A673 (cell line): ENCODE data around the gene ANO3. TPM values are rescaled to one million over a fixed set of nuclear protein-coding genes. Genes with fewer than 3 reads are reported as not detected.

ENCODE experiments used
- BruUV-seq: library from RNA; stranded (reverse); fragments of 400-500 nt; replicated peaks from 2 replicates; lab custom pipeline; 2021; lab: Mats Ljungman, UMichigan
- CTCF ChIA-PET: fragments of 300-600 bp; sonication (Branson Sonifier 250); formaldehyde crosslinking; loops from one replicate; lab custom pipeline; 2022; ENCODE audit warnings: antibody characterized with exemption; lab: Charles Lee
- POLR2A ChIA-PET: fragments of 300-600 bp; sonication (Branson Sonifier 250); formaldehyde crosslinking; loops from one replicate; lab custom pipeline; 2022; ENCODE audit warnings: antibody characterized with exemption; ENCODE audit not compliant: low non-redundant PET; lab: Charles Lee
- DNase-seq: peaks from one replicate; pipeline ENCODE4 v3.0.0-alpha.2; 2015; ENCODE audit warnings: low spot score
- H3K27ac ChIP-seq: fragments of 200-600 bp; sonication (generic); 2 replicates; pipeline ENCODE4 v1.5.1; 2016; ENCODE audit warnings: mixed run types, low read depth, mild to moderate bottlenecking, mixed read lengths, antibody characterized with exemption, low read length; ENCODE audit not compliant: poor library complexity, severe bottlenecking
- H3K27me3 ChIP-seq: fragments of 200-600 bp; sonication (generic); replicated peaks from 2 replicates; pipeline ENCODE4 v1.6.1; 2017; ENCODE audit warnings: mixed run types, low read depth, mild to moderate bottlenecking, mixed read lengths, antibody characterized with exemption, low read length; ENCODE audit not compliant: insufficient read depth, poor library complexity
- H3K36me3 ChIP-seq: fragments of 200-600 bp; sonication (generic); 2 replicates; pipeline ENCODE4 v1.6.1; 2016; ENCODE audit warnings: mixed run types, mild to moderate bottlenecking, mixed read lengths, antibody characterized with exemption, low read length; ENCODE audit not compliant: insufficient read depth, poor library complexity, severe bottlenecking
- H3K4me1 ChIP-seq: fragments of 200-600 bp; sonication (generic); 2 replicates; pipeline ENCODE4 v1.6.1; 2017; ENCODE audit warnings: mixed run types, mild to moderate bottlenecking, mixed read lengths, antibody characterized with exemption, low read length; ENCODE audit not compliant: insufficient read depth, poor library complexity, severe bottlenecking
- H3K4me3 ChIP-seq: fragments of 200-600 bp; sonication (generic); 2 replicates; pipeline ENCODE4 v1.5.1; 2016; ENCODE audit warnings: low read depth, mixed run types, mild to moderate bottlenecking, mixed read lengths, low read length; ENCODE audit not compliant: poor library complexity, severe bottlenecking
- H3K9me3 ChIP-seq: fragments of 200-600 bp; sonication (generic); 2 replicates; pipeline ENCODE4 v1.6.1; 2016; ENCODE audit warnings: mixed run types, low read depth, mild to moderate bottlenecking, mixed read lengths, antibody characterized with exemption, low read length; ENCODE audit not compliant: poor library complexity, severe bottlenecking
- CTCF ChIP-seq: fragments of 300-800, 200-600 bp; sonication (generic); conservative IDR thresholded peaks from 2 replicates; pipeline ENCODE4 v1.5.1; 2017; ENCODE audit warnings: low read depth, mild to moderate bottlenecking, antibody characterized with exemption, low read length, moderate library complexity, mixed read lengths
- EZH2 ChIP-seq: fragments of 200-600 bp; sonication (generic); IDR thresholded peaks from 2 replicates; pipeline ENCODE4 v1.6.1; 2017; ENCODE audit warnings: borderline replicate concordance, low read depth, mild to moderate bottlenecking, mixed read lengths, antibody characterized with exemption, low read length; ENCODE audit not compliant: poor library complexity, severe bottlenecking
- intact Hi-C: fragments of 100-400 bp; cut with micrococcal nuclease; formaldehyde crosslinking; loops from one replicate; pipeline ENCODE4 v1.10.0; 2022; ENCODE audit not compliant: unreplicated experiment
- total RNA-seq: library from RNA; stranded (reverse); gene quantifications from 2 replicates; pipeline ENCODE4 v1.2.3, GENCODE V29; 2021

The ANO3 gene
- total RNA-seq, 1 experiment from 2014 or later: not detected

GRCh38 chr11:26483108-26483507, 151.2 kb downstream of the ANO3 start:
- H3K9me3 ChIP-seq: no peaks in the 10 kb centered on the region
- intact Hi-C loops: no loop called here
- no peaks in the 10 kb centered on the region for H3K36me3 ChIP-seq
- H3K27me3 ChIP-seq: no peaks in the 10 kb centered on the region
- DNase-seq: no peak
- BruUV-seq: no TSS peak
- TF ChIP-seq EZH2: no peak
- no peak for TF ChIP-seq CTCF
- H3K27ac ChIP-seq: no peak overlapping the region
- POLR2A ChIA-PET: no interaction called here
- H3K4me3 ChIP-seq: no peak overlapping the region
- H3K4me1 ChIP-seq: no peaks in the 10 kb centered on the region
- CTCF ChIA-PET: no interaction called here

DNA sequence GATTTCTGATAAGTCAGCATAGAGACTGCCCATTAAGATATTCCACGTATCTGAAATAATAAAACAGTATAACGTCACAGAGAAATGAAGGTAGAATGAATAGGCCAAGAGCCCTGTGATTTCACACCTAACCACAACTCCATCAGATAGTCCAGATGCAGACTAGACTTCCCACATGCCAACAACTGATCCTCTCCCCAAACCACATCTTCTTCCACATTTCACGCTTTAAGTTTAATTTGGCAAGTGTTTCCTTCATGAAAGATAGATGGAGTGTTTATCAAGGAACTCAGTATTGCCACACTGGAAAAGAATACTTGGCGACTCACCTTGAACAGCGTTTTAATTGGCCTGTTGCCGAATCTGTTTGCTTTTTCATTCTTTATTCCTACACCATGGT, 158.6 kb downstream of the ANO3 start:
- Histone ChIP-seq H3K36me3 (no peaks in the 10 kb centered on the region), H3K4me3 (no peak overlapping the region), H3K27me3 (no peaks in the 10 kb centered on the region), H3K9me3 (no peaks in the 10 kb centered on the region), H3K27ac (no peak overlapping the region), H3K4me1 (no peaks in the 10 kb centered on the region)
- ChIA-PET POLR2A (no interaction called here), CTCF (no interaction called here)
- intact Hi-C loops: no loop called here
- TF ChIP-seq CTCF: no peak
- TF ChIP-seq EZH2: no peak
- no peak for DNase-seq
- BruUV-seq: no TSS peak

DNA sequence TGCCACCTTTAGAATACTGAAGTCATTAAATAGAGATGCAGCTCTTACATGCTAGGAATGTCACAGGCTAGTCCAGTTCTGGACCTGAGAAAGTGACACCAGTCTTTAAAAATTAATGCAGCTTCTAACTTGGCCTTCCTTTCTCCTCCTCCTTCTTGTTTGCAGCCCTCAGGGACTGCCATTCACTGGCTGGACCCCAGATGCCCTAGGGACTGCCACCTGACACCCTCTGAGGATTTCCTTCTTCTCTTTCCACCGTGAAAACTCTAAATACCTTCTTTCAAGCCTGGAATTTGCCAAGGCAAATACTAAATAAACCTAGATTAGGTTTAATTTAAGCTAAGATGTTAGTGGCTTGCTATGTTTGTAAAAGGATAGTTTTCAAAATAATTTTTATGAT, 161.7 kb downstream of the ANO3 start:
- TF ChIP-seq EZH2: no peak
- no peak for TF ChIP-seq CTCF
- no TSS peak for BruUV-seq
- POLR2A ChIA-PET: no interaction called here
- Histone ChIP-seq H3K27me3 (no peaks in the 10 kb centered on the region), H3K9me3 (no peaks in the 10 kb centered on the region), H3K36me3 (no peaks in the 10 kb centered on the region), H3K4me1 (no peaks in the 10 kb centered on the region), H3K27ac (no peak overlapping the region), H3K4me3 (no peak overlapping the region)
- intact Hi-C loops: no loop called here
- no peak for DNase-seq
- CTCF ChIA-PET: no interaction called here
